IMR-90 (cell line): ENCODE measurements around the gene RNF148. TPM values are rescaled to one million over a fixed set of nuclear protein-coding genes. Genes with fewer than 3 reads are reported as not detected.

Experiments
- ATAC-seq: fragments of 200-7000 bp; cut with Tn5 transposase; 2 replicates; pipeline ENCODE4 v1.9.1; 2020; ENCODE audit warnings: low read depth, mild to moderate bottlenecking, moderate library complexity
- BruUV-seq: library from RNA; stranded (reverse); fragments of 400-500 nt; replicated peaks from 2 replicates; lab custom pipeline; 2021; lab: Mats Ljungman, UMichigan
- CTCF ChIA-PET: fragments of 300-600 bp; formaldehyde crosslinking; extraction: SDS; loops from one replicate; lab custom pipeline; 2021; ENCODE audit warnings: antibody characterized with exemption; lab: Yijun Ruan, JAX
- POLR2A ChIA-PET: fragments of 300-600 bp; sonication (Branson Sonifier 250); formaldehyde crosslinking; loops from one replicate; lab custom pipeline; 2022; ENCODE audit warnings: antibody characterized with exemption; ENCODE audit not compliant: unreplicated experiment; lab: Charles Lee
- DNase-seq: peaks from one replicate; pipeline ENCODE4 v3.0.0; 2013
- H2AFZ ChIP-seq: replicated peaks from 2 replicates; pipeline ENCODE3; 2013; ENCODE audit warnings: low read length, mild to moderate bottlenecking; ENCODE audit not compliant: poor library complexity
- H2AK5ac ChIP-seq: 2 replicates; pipeline ENCODE4 v1.6.1; 2013; ENCODE audit warnings: low read depth, low read length, inconsistent platforms
- H2AK9ac ChIP-seq: replicated peaks from 2 replicates; pipeline ENCODE3; 2013; ENCODE audit warnings: mild to moderate bottlenecking, low read depth, low read length, moderate library complexity; ENCODE audit not compliant: poor library complexity
- H2BK120ac ChIP-seq: 2 replicates; pipeline ENCODE4 v1.6.1; 2013; ENCODE audit warnings: low read depth, low read length, inconsistent platforms
- H2BK15ac ChIP-seq: 3 replicates; pipeline ENCODE4 v1.6.1; 2013; ENCODE audit warnings: low read depth, low read length, inconsistent platforms
- H2BK20ac ChIP-seq: 2 replicates; pipeline ENCODE4 v1.6.1; 2013; ENCODE audit warnings: low read depth, mild to moderate bottlenecking, inconsistent platforms, low read length, moderate library complexity
- H2BK5ac ChIP-seq: 2 replicates; pipeline ENCODE4 v1.6.1; 2013; ENCODE audit warnings: mild to moderate bottlenecking, low read depth, low read length, inconsistent platforms; ENCODE audit not compliant: poor library complexity, severe bottlenecking
- H3K14ac ChIP-seq: replicated peaks from 2 replicates; pipeline ENCODE4 v1.6.1; 2013; ENCODE audit warnings: low read depth, low read length, inconsistent platforms
- H3K18ac ChIP-seq: 2 replicates; pipeline ENCODE4 v1.6.1; 2013; ENCODE audit warnings: low read depth, low read length, control low read depth
- H3K23ac ChIP-seq: 2 replicates; pipeline ENCODE4 v1.6.1; 2013; ENCODE audit warnings: low read depth, low read length, inconsistent platforms
- H3K27ac ChIP-seq: 2 replicates; pipeline ENCODE4 v1.5.1; 2013; ENCODE audit warnings: mild to moderate bottlenecking, control low read depth, low read length; ENCODE audit not compliant: insufficient read depth
- H3K27me3 ChIP-seq: 2 replicates; pipeline ENCODE4 v1.6.1; 2013; ENCODE audit warnings: low read length; ENCODE audit not compliant: control insufficient read depth, insufficient read depth
- H3K36me3 ChIP-seq: 2 replicates; pipeline ENCODE4 v1.6.1; 2013; ENCODE audit warnings: low read length, mixed read lengths; ENCODE audit not compliant: control insufficient read depth, insufficient read depth
- H3K4ac ChIP-seq: 2 replicates; pipeline ENCODE4 v1.6.1; 2013; ENCODE audit warnings: low read depth, low read length, inconsistent platforms
- H3K4me1 ChIP-seq: 2 replicates; pipeline ENCODE4 v1.6.1; 2013; ENCODE audit warnings: low read length, mixed read lengths; ENCODE audit not compliant: control insufficient read depth, insufficient read depth
- H3K4me2 ChIP-seq: 2 replicates; pipeline ENCODE4 v1.6.1; 2013; ENCODE audit warnings: low read depth, mild to moderate bottlenecking, control low read depth, low read length, moderate library complexity
- H3K4me3 ChIP-seq: 2 replicates; pipeline ENCODE4 v1.5.1; 2013; ENCODE audit warnings: low read depth, mild to moderate bottlenecking, control low read depth, low read length, moderate library complexity; ENCODE audit not compliant: insufficient read depth
- H3K56ac ChIP-seq: 2 replicates; pipeline ENCODE4 v1.6.1; 2013; ENCODE audit warnings: low read length, inconsistent platforms; ENCODE audit not compliant: insufficient read depth; ENCODE audit errors: extremely low read depth
- H3K79me1 ChIP-seq, 2 experiments: 2 replicates each; pipeline ENCODE4 v1.6.1; 2013; ENCODE audit warnings: low read length in 2 of 2, inconsistent platforms in 1 of 2, low read depth in 1 of 2
- H3K9ac ChIP-seq: 2 replicates; pipeline ENCODE4 v1.6.1; 2013; ENCODE audit warnings: low read depth, low read length, control low read depth
- H3K9me1 ChIP-seq: 2 replicates; pipeline ENCODE4 v1.6.1; 2013; ENCODE audit warnings: low read length, inconsistent platforms; ENCODE audit not compliant: insufficient read depth
- H3K9me3 ChIP-seq: 2 replicates; pipeline ENCODE4 v1.6.1; 2013; ENCODE audit warnings: low read length; ENCODE audit not compliant: control insufficient read depth, insufficient read depth
- H4K20me1 ChIP-seq: 2 replicates; pipeline ENCODE4 v1.6.1; 2013; ENCODE audit warnings: low read length, inconsistent platforms; ENCODE audit not compliant: insufficient read depth
- H4K5ac ChIP-seq: 2 replicates; pipeline ENCODE4 v1.6.1; 2013; ENCODE audit warnings: mild to moderate bottlenecking, low read depth, low read length, control low read depth
- H4K8ac ChIP-seq, 2 experiments: 2 replicates each; pipeline ENCODE4 v1.6.1; 2013; ENCODE audit warnings: low read depth in 2 of 2, low read length in 2 of 2, control low read depth in 1 of 2, inconsistent platforms in 1 of 2
- H4K91ac ChIP-seq: 2 replicates; pipeline ENCODE4 v1.6.1; 2013; ENCODE audit warnings: low read depth, low read length, inconsistent platforms; ENCODE audit not compliant: insufficient read depth
- BHLHE40 ChIP-seq: fragments of 150-350 bp; IDR thresholded peaks from 2 replicates; pipeline ENCODE4 v1.6.1; 2016; ENCODE audit warnings: mild to moderate bottlenecking, low read depth, low read length
- CEBPB ChIP-seq: IDR thresholded peaks from 2 replicates; pipeline ENCODE4 v1.6.1; 2012; ENCODE audit warnings: low read depth, low read length, improper control_type of control experiment
- CHD1 ChIP-seq: IDR thresholded peaks from 2 replicates; pipeline ENCODE4 v1.6.1; 2012; ENCODE audit warnings: low read depth, low read length, improper control_type of control experiment
- CTCF ChIP-seq: conservative IDR thresholded peaks from 2 replicates; pipeline ENCODE4 v1.5.1; 2012; ENCODE audit warnings: mild to moderate bottlenecking, low read depth, low read length, improper control_type of control experiment
- ELK1 ChIP-seq: fragments of 150-350 bp; IDR thresholded peaks from 2 replicates; pipeline ENCODE4 v1.6.1; 2016; ENCODE audit warnings: low read depth, mild to moderate bottlenecking, low read length, moderate library complexity, borderline replicate concordance
- FOS ChIP-seq: fragments of 150-350 bp; IDR thresholded peaks from 2 replicates; pipeline ENCODE4 v1.6.1; 2016; ENCODE audit warnings: low read depth, low read length
- MAFK ChIP-seq: IDR thresholded peaks from 2 replicates; pipeline ENCODE4 v1.6.1; 2012; ENCODE audit warnings: low read depth, low read length, improper control_type of control experiment
- MAZ ChIP-seq: IDR thresholded peaks from 2 replicates; pipeline ENCODE4 v1.6.1; 2012; ENCODE audit warnings: low read depth, mild to moderate bottlenecking, low read length, improper control_type of control experiment, moderate library complexity, borderline replicate concordance
- MXI1 ChIP-seq: IDR thresholded peaks from 2 replicates; pipeline ENCODE4 v1.6.1; 2012; ENCODE audit warnings: low read depth, mild to moderate bottlenecking, low read length, moderate library complexity, borderline replicate concordance
- NFE2L2 ChIP-seq: fragments of 150-350 bp; IDR thresholded peaks from 2 replicates; pipeline ENCODE4 v1.6.1; 2016; ENCODE audit warnings: low read depth, mild to moderate bottlenecking, low read length
- POLR2A ChIP-seq: IDR thresholded peaks from 2 replicates; pipeline ENCODE4 v1.6.1; 2012; ENCODE audit warnings: mild to moderate bottlenecking, low read depth, low read length
- RAD21 ChIP-seq: IDR thresholded peaks from 2 replicates; pipeline ENCODE4 v1.6.1; 2012; ENCODE audit warnings: low read length, improper control_type of control experiment
- RCOR1 ChIP-seq: IDR thresholded peaks from 2 replicates; pipeline ENCODE4 v1.6.1; 2012; ENCODE audit warnings: mild to moderate bottlenecking, low read length, improper control_type of control experiment; ENCODE audit not compliant: insufficient replicate concordance
- RFX5 ChIP-seq: IDR thresholded peaks from 2 replicates; pipeline ENCODE4 v1.8.0; 2012; ENCODE audit warnings: low read depth, mild to moderate bottlenecking, low read length, moderate library complexity
- SMC3 ChIP-seq: fragments of 150-350 bp; IDR thresholded peaks from 2 replicates; pipeline ENCODE4 v1.6.1; 2016; ENCODE audit warnings: low read depth, mild to moderate bottlenecking, antibody characterized with exemption, low read length, moderate library complexity
- USF2 ChIP-seq: fragments of 150-350 bp; IDR thresholded peaks from 2 replicates; pipeline ENCODE4 v1.6.1; 2017; ENCODE audit warnings: mild to moderate bottlenecking, antibody characterized with exemption, low read length, low read depth
- WGBS, 2 experiments: methylation state at CpG; one replicate each; pipeline versions ENCODE4 v1.1.5 to v1.1.7; 2013; ENCODE audit warnings: missing lambda C conversion rate in 2 of 2; ENCODE audit not compliant: insufficient read length in 1 of 2; ENCODE audit errors: extremely low coverage in 2 of 2; 5-methylcytosine and 5-hydroxymethylcytosine counted together
- dilution Hi-C: fragments of 300-500 bp; cut with HindIII; formaldehyde crosslinking; loops from one replicate; pipeline ENCODE4 v1.14.3; 2018; ENCODE audit warnings: low sequenced_read_pairs; ENCODE audit not compliant: unreplicated experiment
- in situ Hi-C: fragments of 300-500 bp; cut with MboI; formaldehyde crosslinking; loops from 3 replicates; pipeline ENCODE4 v1.14.3; 2019; ENCODE audit warnings: low sequenced_read_pairs, inconsistent platforms, mixed read lengths
- intact Hi-C: fragments of 100-400 bp; cut with micrococcal nuclease; formaldehyde crosslinking; loops from 2 replicates; pipeline ENCODE4 v1.10.0; 2022
- polyA plus RNA-seq, 3 experiments: library from polyadenylated mRNA; depleted of rRNA; stranded (reverse); fragments of >200 nt; gene quantifications; 2 replicates each; pipeline ENCODE4 v1.2.3, GENCODE V29; 2012; ENCODE audit warnings: low replicate concordance in 1 of 3
- total RNA-seq: library from RNA; depleted of rRNA; stranded (reverse); fragments of >200 nt; gene quantifications from 2 replicates; pipeline ENCODE4 v1.2.3, GENCODE V29; 2012

Gene RNF148
- total and polyA plus RNA-seq, 2 of the 4 experiments (the other 2 are of a cell fraction) = not detected

- no peak overlapping the region for H4K8ac ChIP-seq
- CTCF ChIA-PET = no interaction called here
- H2BK15ac ChIP-seq = no peak overlapping the region
- H4K5ac ChIP-seq = no peak overlapping the region
- no peak overlapping the region for H3K4me2 ChIP-seq
- in situ Hi-C loops (no loop called here), intact Hi-C loops (no loop called here), dilution Hi-C loops (no loop called here)
- H3K4ac ChIP-seq = no peak overlapping the region
- H3K14ac ChIP-seq = no peak overlapping the region
- no peak overlapping the region for H3K9ac ChIP-seq
- H3K56ac ChIP-seq = no peak overlapping the region
- H3K9me3 ChIP-seq = peaks cover 3% of the 10 kb centered on the region; the same call in 1 of the 2 replicates
- no TSS peak for BruUV-seq
- DNase-seq (no peak), ATAC-seq (no peak)
- no peak overlapping the region for H2AK9ac ChIP-seq
- TF ChIP-seq RFX5 = no peak
- no peak for TF ChIP-seq MAZ
- no peak for TF ChIP-seq RAD21
- TF ChIP-seq CEBPB = no peak
- TF ChIP-seq POLR2A = no peak
- no peak for TF ChIP-seq FOS
- no peak for TF ChIP-seq USF2
- TF ChIP-seq MXI1 = no peak
- TF ChIP-seq RCOR1 = no peak
- no peak for TF ChIP-seq BHLHE40
- no peak for TF ChIP-seq SMC3
- no peak for TF ChIP-seq ELK1
- no peak for TF ChIP-seq NFE2L2
- TF ChIP-seq CTCF = no peak
- TF ChIP-seq CHD1 = no peak
- no peak for TF ChIP-seq MAFK
- WGBS, 2 experiments = no CpG with 5 or more reads among the region's 4 CpGs
- H4K91ac ChIP-seq = no peak overlapping the region
- H3K27ac ChIP-seq = no peak overlapping the region
- no peaks in the 10 kb centered on the region for H3K36me3 ChIP-seq
- no peaks in the 10 kb centered on the region for H3K79me1 ChIP-seq
- no peak overlapping the region for H2AFZ ChIP-seq
- no peak overlapping the region for H3K4me3 ChIP-seq
- H3K9me1 ChIP-seq = no peaks in the 10 kb centered on the region
- POLR2A ChIA-PET = no interaction called here
- no peak overlapping the region for H3K18ac ChIP-seq
- H2BK120ac ChIP-seq = no peak overlapping the region
- no peaks in the 10 kb centered on the region for H3K27me3 ChIP-seq
- H2BK5ac ChIP-seq = no peak overlapping the region
- no peaks in the 10 kb centered on the region for H3K4me1 ChIP-seq
- H3K23ac ChIP-seq = no peak overlapping the region
- no peaks in the 10 kb centered on the region for H4K20me1 ChIP-seq
- no peak overlapping the region for H2BK20ac ChIP-seq
- no peak overlapping the region for H2AK5ac ChIP-seq
Observed at GRCh38 chr7:122719010-122719578, 16.4 kb upstream of the RNF148 start.
